Measurements from ENCODE around the gene MAP4K4.
A peak's percentile ranks its signal among the peaks of the same experiment; 100 is the strongest.

The MAP4K4 gene

DNA sequence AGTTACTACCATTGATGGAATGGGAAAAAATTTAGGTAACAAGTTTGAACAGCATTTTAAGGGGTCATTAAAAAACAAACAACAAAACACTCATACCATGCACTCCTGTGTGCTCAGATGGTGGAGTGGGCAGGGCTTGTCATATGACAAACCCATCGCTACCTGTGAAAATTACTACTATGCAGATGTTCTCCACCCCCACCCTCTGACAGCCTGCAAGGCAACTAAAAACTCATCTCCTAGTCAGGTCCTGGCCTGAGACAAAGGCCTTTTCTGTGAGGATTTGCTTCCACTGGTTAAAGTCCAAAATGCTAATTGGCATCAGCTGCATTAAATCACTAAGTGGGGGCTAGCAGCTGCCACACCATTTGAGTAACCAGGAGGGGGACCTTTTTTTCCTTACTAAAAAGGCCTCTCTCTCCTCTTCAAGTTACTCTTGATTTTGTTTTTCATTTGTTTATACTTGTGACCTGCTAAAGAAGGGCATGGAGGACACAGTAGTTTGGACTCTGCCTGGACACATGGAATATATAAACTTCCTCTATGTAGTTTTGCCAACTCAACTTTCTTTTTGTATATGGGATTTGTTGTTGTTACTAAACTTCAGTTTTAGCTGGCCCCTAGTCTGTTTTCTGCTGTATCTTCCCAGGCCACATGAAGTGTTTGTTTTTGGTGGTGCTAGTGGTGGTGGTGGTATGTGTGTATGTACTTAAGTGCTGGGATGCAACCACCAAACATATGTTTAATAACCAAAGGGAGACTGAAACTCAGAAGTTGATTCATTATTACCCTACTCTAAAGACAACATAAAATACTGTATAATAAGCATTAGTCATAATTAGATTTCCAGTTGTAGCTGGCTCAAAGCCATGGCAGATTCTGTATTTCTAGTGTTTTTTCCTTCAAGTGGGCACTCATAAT, 121.3 kb downstream of the MAP4K4 start:
- DNase-seq, result peak; percentile 42

DNA sequence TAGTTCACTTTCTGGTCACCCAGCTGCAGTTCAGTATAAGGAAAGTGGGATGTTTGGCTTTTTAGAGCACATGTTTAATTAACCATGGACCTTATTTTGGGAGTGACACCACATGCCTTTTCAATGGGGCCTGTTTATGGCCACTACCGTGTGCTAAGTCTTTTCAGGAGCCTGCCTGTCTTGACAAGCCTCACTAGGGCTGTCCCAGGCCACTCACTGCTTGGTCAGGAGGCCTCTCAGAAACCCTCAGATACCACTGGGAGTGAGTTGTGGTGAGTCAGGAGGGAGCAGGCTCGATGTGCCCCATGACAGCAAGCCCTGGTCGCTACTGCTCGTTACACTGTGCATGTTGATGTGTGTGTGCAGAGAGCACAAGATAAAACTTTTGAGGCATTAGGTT, 123.0 kb downstream of the MAP4K4 start:
- no peak for DNase-seq

DNA sequence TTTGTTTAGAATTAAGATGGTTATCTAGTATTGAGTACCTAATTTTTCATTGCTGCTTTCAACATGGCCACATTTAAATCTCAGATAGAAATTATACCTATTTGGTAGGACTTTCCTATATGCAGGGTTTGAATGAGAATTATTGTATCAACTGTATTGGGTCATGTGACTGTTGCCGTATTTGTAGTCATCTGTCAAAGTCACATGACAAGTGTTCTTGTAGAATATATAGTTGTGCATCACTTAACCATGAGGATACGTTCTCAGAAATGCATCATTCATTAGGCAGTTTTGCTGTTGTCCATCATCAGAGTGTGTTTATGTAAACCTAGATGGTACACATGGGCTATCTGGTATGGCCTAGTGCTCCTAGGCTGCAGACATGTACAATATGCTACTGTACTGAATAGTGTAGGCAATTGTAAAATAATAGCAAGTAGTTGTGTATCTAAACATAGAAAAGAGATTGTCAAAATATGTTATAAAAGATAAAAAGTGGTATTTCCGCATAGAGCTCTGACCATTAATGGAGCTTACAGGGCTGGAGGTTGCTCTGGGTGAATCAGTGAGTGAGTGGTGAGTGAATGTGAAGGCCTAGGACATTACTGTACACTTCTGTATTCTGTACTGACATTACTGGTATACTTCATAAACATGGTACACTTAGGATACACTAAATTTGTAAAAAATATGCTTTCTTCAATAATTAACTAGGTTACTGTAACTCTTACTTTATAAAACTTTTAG, 123.7 kb downstream of the MAP4K4 start:
- no peak for DNase-seq

DNA sequence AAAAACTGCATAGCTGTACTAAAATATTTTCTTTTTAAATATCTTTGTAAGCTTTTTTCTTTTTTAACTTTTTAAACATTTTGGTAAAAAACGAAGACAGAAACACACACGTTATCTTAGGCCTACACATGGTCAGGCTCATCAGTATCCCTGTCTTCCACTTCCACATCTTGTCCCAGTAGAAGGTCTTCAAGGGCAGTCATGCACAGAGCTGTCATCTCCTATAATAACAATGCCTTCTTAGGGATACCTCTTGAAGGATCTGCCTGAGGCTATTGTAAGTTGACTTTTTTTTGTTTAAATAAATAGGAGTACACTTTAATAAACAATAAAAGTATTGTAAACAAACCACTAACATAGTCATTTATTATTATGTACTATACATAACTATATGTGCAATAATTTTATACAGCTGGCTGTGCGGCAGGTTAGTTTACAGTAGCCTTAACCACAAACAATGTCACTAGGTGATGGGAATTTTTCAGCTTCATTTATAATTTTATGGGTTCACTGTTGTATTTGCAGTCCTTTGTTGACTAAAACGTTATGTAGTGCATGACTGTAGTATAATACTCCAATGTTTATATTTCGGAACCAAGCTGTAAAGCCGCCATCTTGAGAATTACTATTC, 124.4 kb downstream of the MAP4K4 start:
- no peak for DNase-seq

DNA sequence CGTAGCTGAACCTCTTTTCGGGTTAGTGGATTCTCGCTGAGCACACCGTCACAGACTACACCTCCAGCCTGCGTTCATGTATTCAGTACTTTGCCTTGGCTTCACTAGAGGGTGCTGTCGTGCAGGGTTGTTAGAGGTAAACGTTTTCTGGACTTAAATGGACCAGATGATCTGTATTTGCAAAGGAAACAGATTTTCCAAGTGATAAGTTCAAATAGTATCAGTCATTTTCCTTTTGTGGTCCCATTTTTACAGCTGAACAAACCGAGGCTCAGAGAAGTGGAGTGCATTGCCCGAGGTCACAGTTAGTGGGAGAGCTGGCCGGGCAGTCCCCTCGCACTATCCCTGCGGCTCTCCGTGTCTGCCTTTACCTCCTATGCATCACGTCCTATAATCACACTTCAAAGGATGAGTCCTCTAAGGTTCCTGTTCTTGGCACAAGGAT, 125.9 kb downstream of the MAP4K4 start:
- DNase-seq, result no peak

DNA sequence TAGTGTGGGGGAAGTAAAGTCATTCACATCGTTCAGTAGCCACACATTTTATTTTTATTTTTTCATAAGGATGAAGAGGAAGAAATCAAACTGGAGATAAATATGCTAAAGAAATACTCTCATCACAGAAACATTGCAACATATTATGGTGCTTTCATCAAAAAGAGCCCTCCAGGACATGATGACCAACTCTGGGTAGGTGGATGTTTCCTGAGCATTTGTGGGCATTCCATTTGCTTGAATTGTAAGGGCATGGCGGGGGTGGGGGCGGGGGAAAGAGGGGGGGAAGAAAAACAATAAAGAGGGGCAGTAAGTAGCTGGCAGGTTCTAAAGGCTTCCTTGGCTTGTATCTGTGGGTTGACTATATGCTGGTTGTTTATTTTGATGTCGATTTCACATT, 126.4 kb downstream of the MAP4K4 start:
- no peak for DNase-seq

DNA sequence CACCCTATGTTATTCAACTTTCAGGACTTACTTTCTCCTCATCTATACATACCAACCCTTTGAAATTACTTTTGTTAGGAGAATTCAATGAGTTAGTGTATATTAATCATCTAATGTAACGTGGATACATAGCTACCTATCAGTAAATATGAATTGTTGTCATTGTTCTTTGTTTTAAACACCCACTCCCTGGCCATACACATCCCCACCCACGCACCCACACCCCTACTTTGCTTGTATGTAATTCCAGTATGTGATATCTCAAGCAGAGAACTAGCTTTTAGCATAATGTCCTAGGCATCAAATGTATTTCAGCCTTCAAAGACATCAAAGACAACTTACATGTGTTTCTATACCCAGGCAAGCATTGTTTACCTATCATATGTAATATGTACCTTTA, 129.2 kb downstream of the MAP4K4 start:
- no peak for DNase-seq

DNA sequence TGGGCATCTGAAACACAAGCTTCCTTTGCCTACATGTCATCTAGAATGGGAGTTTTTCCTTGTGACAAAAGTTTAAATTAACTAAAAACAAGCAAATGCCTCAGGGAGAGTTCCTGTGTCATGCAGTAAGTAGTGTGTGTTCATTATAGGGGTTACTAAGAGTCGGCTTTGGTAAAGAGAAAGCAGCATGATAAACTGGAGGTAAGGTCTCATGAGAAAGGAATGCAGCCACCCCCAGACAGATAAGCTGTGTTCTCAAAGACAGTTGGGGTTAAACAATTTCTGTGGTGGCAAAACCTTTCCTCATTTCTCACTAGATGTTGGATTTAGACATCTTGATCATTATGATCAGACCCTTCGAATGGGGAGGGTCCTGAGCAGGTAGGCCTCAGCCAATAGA, 129.7 kb downstream of the MAP4K4 start:
- DNase-seq, result no peak

DNA sequence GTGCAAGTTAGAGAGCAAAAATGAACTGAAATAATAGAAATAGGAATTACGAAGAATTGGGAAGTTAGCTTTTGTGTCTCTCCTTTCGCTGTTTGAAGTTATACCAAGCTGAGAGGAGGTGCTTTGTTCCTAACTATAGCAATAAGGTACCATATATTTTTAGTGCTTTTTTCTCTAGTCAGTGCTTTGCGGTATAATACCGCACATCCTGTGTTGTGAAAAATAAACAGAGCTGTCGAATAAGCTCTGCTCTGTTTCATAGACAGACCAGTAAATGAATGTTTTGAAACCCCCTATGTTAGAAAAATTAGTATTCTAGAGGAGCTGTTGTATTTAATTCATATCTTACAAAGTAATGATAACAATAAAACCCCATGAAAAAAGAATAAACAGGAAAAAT, 130.8 kb downstream of the MAP4K4 start:
- DNase-seq, result no peak

DNA sequence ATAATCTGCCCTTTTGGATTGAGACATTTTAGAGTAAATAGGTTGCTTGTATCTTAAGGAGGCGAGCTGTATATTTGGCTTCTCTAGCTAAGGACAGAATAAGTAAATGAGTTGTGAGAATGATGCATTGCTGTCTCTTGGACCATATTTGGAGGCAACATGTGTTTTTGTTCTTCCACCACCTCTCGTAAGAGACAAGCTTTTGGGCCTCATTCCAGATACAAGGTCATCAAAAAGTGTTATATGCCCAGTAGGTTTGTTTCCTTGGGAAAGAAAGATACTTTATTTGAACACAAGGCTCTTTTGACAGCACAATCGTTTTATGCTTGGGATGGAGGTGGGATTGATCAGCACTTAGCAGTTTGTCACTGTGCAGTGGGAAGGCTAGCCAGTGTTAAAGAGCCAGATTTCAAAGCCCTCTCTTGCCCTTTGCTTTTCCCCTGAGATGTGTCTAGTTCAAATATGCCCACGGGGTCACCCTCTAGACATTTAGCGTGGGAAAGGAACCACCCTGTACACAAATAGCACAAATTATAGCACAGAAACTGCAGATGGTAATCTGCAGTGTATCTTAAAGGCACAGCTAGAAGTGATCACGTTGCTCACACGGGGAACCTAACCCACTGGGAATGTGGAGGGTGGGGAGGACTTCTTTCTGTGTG, 131.3 kb downstream of the MAP4K4 start:
- DNase-seq, result no peak

DNA sequence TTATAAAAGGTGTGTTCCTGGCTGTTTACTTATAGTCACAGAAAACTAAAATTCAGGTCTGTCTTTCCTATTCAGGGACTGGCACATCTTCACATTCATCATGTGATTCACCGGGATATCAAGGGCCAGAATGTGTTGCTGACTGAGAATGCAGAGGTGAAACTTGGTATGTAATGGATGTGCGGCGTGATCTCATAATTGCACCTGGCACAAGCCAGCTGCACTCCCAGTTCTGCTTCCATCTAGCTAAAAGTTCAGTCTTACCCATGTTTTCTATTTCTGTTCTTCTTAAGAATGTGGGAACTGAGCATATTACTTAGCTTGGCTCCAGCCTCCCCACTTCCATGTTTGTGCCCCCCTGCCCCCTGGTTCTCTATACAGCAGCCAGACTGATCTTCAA, 131.9 kb downstream of the MAP4K4 start:
- DNase-seq, result no peak

DNA sequence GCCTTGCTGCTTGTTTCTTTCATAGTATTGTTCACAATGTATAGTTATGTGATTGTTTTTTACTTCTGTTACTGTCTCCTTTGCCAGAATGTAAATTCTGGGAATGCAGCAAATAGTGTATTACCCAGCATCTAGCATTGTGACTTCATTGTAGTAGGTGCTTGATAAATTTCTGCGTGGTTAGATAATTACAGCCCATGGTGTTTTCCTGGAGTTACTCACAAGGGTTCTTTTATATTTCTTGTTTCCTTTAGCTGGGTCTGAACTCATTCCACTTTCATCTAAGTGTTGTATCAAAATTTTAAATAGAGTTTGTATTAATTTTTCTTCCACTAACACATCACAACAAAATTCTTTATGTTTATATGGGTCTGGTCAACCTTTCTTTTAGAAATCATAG, 132.6 kb downstream of the MAP4K4 start:
- no peak for DNase-seq

DNA sequence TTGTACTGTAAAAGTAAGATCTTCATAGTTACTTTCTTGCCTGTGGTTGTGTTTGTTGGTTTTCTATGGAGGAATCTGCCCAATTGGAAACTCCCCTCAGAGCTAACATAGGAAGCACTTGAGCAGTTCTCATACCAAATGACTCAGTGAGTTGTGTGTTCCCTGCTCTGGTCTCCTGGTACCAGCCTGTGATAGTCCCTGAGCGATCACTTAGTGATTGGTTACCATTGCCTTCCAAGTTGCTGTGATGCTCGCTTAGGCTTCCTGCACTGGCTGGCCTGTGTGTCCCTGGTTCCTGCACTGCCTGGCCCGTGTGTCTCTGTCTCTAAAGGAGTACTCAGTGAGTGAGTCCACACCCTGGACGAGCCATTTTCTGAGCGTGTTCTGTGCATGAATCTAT, 133.0 kb downstream of the MAP4K4 start:
- DNase-seq, result no peak

DNA sequence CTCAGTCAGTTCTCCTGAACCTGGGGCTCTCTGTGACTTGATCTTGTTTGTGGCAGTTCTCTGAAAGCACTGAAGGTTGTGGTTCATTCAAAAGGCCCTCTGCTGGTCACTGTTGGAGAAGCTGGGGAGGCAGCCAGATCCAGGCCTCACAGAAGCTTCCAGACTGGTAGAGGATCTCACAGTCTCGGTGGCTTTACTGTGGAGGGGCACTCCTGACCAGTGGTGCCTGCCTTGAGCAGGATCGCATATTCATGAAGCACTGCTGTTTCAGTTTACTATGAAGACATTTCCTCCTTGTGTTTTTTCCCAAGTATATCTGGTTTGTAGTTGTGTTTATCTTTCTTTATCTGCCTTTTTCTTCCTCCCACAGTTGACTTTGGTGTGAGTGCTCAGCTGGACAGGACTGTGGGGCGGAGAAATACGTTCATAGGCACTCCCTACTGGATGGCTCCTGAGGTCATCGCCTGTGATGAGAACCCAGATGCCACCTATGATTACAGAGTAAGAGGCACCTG, 133.9 kb downstream of the MAP4K4 start:
- peak; percentile 49 for DNase-seq

DNA sequence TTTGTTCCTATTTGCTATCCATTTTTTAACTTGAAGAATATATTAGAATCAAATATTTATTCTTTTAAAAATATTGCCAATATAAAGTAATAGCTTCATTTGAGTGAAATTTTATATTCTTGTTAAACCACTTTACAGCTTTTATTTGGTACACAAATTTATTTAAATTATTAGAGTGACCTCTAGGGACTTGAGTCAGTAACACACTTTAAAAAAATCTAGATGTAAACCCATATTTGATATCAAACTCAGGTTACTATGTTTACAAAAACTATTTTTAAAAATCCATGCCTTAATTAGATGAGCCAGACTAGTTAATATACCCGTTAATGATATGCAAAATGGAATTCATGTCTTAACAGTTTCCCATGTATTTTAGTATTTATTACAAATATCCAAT, 134.6 kb downstream of the MAP4K4 start:
- no peak for DNase-seq

DNA sequence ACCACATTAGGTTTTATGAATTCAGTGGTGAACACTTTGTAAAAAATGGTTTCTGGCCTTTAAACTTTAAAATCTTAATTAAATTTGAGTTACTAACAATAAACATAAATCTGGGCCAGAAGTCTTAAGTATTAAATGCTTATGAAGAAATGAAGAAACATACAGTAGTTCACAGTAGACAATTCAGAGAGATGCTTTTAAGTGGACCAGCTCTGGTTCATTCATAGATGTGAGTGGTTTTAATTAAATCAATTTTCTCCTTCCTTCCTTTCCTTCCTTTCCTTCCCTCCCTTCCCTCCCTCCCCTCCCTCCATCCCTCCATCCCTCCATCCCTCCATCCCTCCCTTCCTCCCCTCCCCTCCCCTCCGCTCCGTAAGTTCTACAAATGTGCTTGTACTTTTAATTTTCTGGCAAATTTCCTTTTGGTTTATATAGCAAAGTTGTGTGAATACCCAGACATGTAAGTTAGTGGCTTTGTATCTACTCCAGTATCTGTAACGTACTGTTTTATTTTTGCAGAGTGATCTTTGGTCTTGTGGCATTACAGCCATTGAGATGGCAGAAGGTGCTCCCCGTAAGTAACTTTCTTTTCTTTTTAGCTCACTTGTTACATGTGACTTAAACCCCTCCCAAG, 136.5 kb downstream of the MAP4K4 start:
- DNase-seq, result no peak

DNA sequence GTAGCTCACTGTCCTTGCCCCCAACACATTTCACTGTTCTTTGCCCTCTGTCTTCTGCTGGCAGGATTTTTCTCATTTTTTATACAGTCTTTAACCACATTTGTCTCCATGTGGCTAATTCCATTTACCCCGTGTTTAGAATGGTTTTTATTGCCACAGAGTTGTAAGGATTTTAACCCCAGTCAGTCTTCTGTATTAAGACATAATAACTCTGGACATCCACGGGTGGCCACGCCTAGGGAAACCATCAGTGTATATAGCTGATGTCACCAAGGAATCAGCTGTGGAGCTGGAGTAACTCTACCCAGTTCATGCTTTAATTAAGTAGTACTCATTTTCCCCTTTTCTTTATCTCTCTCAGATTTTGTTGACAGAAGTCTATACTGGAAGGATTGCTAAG, 139.8 kb downstream of the MAP4K4 start:
- DNase-seq, result no peak

DNA sequence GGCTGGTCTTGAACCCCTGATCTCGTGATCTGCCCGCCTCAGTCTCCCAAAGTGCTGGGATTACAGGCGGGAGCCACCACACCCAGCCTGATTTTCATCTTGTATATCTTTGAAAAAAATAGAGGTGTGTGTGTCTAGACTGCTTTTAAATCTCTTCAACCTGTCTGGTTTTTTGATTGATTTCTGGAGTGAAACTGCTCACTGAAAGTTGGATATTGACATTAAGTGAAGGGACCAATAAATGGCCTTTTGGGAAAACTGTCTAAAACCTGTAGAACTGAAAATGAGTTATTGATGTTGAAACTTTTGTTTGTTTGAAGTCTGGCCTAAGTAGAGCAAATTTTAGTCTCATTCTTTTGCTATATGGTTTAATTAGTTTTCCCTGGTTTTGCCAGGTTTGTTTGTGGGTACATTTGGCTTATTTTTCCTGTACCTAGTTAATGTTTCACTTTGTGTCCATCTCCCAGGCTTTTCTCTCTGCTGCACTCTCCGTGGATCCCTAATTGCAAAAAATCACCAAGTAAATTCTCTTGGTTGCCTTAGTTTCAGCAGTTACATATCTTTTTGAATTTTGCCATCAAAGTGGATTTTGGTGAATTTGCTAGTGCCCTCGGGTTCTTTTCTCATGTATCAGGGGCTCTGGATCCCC, 144.3 kb downstream of the MAP4K4 start:
- DNase-seq, result no peak

DNA sequence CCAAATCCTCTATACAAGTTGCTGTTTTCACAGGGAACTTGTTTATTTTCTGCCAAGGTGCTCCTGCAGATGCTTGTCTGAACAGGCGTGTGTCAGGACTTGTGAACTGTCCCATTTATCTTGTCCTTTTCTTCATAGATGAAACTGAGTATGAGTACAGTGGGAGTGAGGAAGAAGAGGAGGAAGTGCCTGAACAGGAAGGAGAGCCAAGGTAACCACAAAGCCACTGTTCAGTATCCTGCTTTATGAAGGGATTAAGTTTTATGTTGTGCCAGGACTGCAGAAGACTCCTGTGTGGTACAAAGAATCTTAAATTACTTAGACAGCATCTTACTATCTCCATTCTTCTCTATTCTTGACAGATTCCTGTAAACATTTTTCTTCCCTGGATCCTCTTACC, 145.0 kb downstream of the MAP4K4 start:
- DNase-seq, result no peak

DNA sequence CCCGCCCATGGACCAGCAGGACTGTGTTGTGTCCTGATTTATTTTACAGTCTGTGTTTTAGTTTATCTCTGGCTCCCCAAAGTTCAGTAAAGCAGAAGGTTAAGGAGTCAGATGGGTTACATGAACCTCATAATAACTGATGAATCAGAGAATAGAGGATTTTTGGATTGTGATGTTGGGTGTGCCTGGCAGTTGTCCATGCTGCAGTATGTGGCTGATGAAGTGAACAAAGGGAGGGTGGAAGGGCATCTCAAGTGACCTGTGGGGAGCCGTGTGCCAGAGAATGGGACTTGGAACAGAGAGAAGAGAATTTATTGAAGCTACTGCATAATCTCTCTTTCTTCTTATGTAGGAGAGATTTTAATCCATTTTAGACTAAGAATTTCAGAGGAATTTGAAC, 145.5 kb downstream of the MAP4K4 start:
- DNase-seq, result no peak

DNA sequence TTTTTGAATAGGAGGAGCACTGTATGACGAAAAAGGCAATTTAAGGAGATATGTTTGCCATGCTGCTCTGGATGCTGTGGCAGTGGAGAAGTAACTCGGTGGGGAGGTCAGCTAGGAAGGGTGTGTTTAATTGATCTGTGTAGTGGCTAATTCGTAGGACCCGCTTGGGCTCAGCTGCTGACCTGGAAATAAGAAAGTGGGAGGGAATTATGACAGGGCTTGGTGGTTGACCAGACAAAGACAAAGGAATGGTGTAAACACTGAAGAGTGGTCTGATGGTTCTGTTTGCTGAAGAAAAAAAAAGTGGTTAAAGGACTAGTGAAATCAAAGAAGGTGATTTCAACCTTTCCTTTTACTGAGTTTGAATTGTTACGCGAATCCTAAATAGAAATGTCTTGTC, 146.0 kb downstream of the MAP4K4 start:
- no peak for DNase-seq

DNA sequence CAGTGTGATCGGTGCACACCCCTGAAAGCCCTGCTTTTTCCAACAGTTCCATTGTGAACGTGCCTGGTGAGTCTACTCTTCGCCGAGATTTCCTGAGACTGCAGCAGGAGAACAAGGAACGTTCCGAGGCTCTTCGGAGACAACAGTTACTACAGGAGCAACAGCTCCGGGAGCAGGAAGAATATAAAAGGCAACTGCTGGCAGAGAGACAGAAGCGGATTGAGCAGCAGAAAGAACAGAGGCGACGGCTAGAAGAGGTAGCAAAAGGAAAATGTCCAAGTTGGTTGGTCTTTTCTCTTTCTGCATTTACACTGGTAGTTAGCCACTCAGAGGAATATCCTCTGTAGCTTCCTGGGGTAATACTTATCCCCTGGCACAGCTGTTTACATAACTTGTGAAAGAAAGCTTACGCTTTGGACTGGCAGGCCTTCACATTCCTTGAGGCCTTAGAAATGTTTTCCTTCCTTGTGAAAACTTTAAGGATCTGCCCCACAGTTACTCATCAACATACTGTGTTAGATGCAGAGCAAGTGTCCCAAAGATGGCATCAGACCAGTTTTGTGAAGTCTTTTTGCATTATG, 146.6 kb downstream of the MAP4K4 start:
- DNase-seq, result no peak
